GM12878 (cell line): ENCODE results near the gene FPGS. TPM values are rescaled to one million over a fixed set of nuclear protein-coding genes. Genes with fewer than 3 reads are reported as not detected.
A peak's percentile ranks its signal among the peaks of the same experiment; 100 is the strongest.

Source experiments
- ATAC-seq: fragments of 200-7000 bp; cut with Tn5 transposase; 3 replicates; pipeline ENCODE4 v1.9.1; 2020; ENCODE audit warnings: mild to moderate bottlenecking, moderate library complexity
- BruUV-seq: library from RNA; stranded (reverse); fragments of 400-500 nt; replicated peaks from 2 replicates; lab custom pipeline; 2021; lab: Mats Ljungman, UMichigan
- CTCF ChIA-PET: fragments of 300-600 bp; sonication (Branson Sonifier 250); formaldehyde crosslinking; extraction: SDS; loops from one replicate; lab custom pipeline; 2021; ENCODE audit warnings: inconsistent platforms; lab: Yijun Ruan, JAX
- POLR2A ChIA-PET: fragments of 350-600 bp; formaldehyde crosslinking; extraction: SDS; loops from one replicate; lab custom pipeline; 2021; ENCODE audit warnings: inconsistent platforms; lab: Charles Lee
- RAD21 ChIA-PET: fragments of 300-600 bp; sonication (Branson Sonifier 250); formaldehyde crosslinking; loops from one replicate; lab custom pipeline; 2023; ENCODE audit warnings: antibody characterized with exemption; ENCODE audit not compliant: unreplicated experiment; lab: Charles Lee
- SMC1A ChIA-PET: fragments of 300-600 bp; sonication (Branson Sonifier 250); formaldehyde crosslinking; loops from one replicate; lab custom pipeline; 2023; ENCODE audit not compliant: unreplicated experiment, uncharacterized antibody; lab: Charles Lee
- DNase-seq: peaks from one replicate; pipeline ENCODE4 v3.0.0-alpha.2; 2011; ENCODE audit warnings: low read depth, low spot score
- FAIRE-seq: peaks from 3 replicates; lab custom pipeline; 2011; peaks lifted over from hg19 to GRCh38; lab: Jason Lieb, UNC
- H2AFZ ChIP-seq: 2 replicates; pipeline ENCODE4 v1.6.0; 2011; ENCODE audit warnings: low read depth, low read length, control low read depth; ENCODE audit not compliant: control insufficient read depth
- H3K27ac ChIP-seq: 2 replicates; pipeline ENCODE4 v1.5.1; 2011; ENCODE audit warnings: control low read depth; ENCODE audit not compliant: control insufficient read depth, insufficient read depth
- H3K27me3 ChIP-seq, 2 experiments: replicated peaks in 1 of 2; 2 replicates each; pipeline versions ENCODE4 v1.6.0 to v1.6.1; 2011; ENCODE audit warnings: low read length in 1 of 2; ENCODE audit not compliant: control insufficient read depth in 2 of 2, insufficient read depth in 2 of 2
- H3K36me3 ChIP-seq, 2 experiments: 2 replicates each; pipeline ENCODE4 v1.5.1; 2011; ENCODE audit warnings: low read length in 1 of 2; ENCODE audit not compliant: control insufficient read depth in 2 of 2, insufficient read depth in 2 of 2
- H3K4me1 ChIP-seq: 2 replicates; pipeline ENCODE4 v1.6.1; 2011; ENCODE audit warnings: mild to moderate bottlenecking, low read length, moderate library complexity, mixed read lengths; ENCODE audit not compliant: control insufficient read depth, insufficient read depth
- H3K4me2 ChIP-seq: 2 replicates; pipeline ENCODE4 v1.6.0; 2011; ENCODE audit warnings: control low read depth; ENCODE audit not compliant: control insufficient read depth, insufficient read depth
- H3K4me3 ChIP-seq: fragments of 200-600 bp; sonication (generic); 2 replicates; pipeline ENCODE4 v1.5.1; 2016
- H3K79me2 ChIP-seq: 2 replicates; pipeline ENCODE4 v1.6.0; 2011; ENCODE audit warnings: low read length; ENCODE audit not compliant: control insufficient read depth, insufficient read depth
- H3K9ac ChIP-seq: 2 replicates; pipeline ENCODE4 v1.8.0; 2011; ENCODE audit warnings: low read length, control low read depth, mixed read lengths; ENCODE audit not compliant: control insufficient read depth, insufficient read depth
- H3K9me3 ChIP-seq: replicated peaks from 3 replicates; pipeline ENCODE4 v1.5.1; 2011; ENCODE audit warnings: mild to moderate bottlenecking, low read length; ENCODE audit not compliant: control insufficient read depth, insufficient read depth
- H4K20me1 ChIP-seq: 2 replicates; pipeline ENCODE4 v1.6.0; 2011; ENCODE audit not compliant: control insufficient read depth, insufficient read depth
- TAF1 ChIP-seq: IDR thresholded peaks from 2 replicates; pipeline ENCODE4 v1.6.1; 2011; ENCODE audit warnings: mild to moderate bottlenecking, low read depth, low read length, borderline replicate concordance
- WGBS: methylation state at CpG from one replicate; pipeline ENCODE4 v1.1.6; 2016; ENCODE audit warnings: low lambda C conversion rate; ENCODE audit not compliant: insufficient replicate concordance, insufficient coverage; ENCODE audit errors: missing lambda C conversion rate; 5-methylcytosine and 5-hydroxymethylcytosine counted together
- in situ Hi-C: fragments of 300-500 bp; cut with MboI; formaldehyde crosslinking; loops from 9 replicates; pipeline ENCODE4 v1.14.3; 2018; ENCODE audit warnings: mixed read lengths
- intact Hi-C: fragments of 100-400 bp; cut with micrococcal nuclease; formaldehyde crosslinking; loops from one replicate; pipeline ENCODE4 v1.14.2; 2022; ENCODE audit not compliant: unreplicated experiment
- polyA plus RNA-seq, 11 experiments: library from polyadenylated mRNA; depleted of rRNA in 4 of 11; unstranded in 6 of 11; stranded (reverse) in 5 of 11; fragments of >200 nt; fragmentation: Nextera tagmentation in 4 of 11; fragmentation: Illumina TruSeq in 1 of 11; extraction: Ambion mirVana in 4 of 11; extraction: Trizol in 1 of 11; gene quantifications; 1 replicate in 1 of 11; 2 replicates in 10 of 11; pipeline versions ENCODE4 v1.2.1 to v1.2.3, GENCODE V29; 2011 to 2016; ENCODE audit warnings: inconsistent platforms in 2 of 11, missing spikeins in 2 of 11, low read depth in 1 of 11
- total RNA-seq, 4 experiments: library from RNA; depleted of rRNA in 3 of 4; stranded (reverse); fragments of >200 nt in 3 of 4; fragmentation: Illumina TruSeq in 1 of 4; extraction: Trizol in 1 of 4; gene quantifications; 2 replicates each; pipeline versions ENCODE4 v1.2.1 to v1.2.3, GENCODE V29; 2013 to 2021
- TF ChIP-seq, protein P1 (sequence below): fragments of 450-650 bp; conservative IDR thresholded peaks from 2 replicates; pipeline ENCODE4 v1.6.1; 2017; ENCODE audit warnings: mild to moderate bottlenecking, moderate library complexity

Gene FPGS
- total and polyA plus RNA-seq, 10 of the 15 experiments (the other 5 are each of a cell fraction or from before 2014, with no cell fraction given): 1.2 to 127 (median 80.4) TPM

DNA sequence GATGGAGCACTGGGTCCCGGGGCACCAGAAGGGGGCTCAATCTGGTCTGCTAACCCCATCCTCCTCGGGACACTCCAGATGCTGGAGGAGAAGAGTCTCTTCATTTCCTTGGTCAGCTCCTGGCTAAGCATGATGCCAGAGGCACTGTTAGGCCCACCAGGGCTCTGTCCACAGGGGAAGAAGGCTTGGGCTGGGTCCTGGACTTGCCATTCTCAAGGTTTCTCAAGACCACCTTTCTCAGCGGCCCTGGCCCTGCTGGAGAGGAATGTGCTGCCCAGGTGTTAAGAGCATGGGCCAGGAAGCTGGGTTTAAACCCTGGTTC, 32.1 kb upstream of the FPGS start:
- Histone ChIP-seq H3K9me3 (no peaks in the 10 kb centered on the region), H3K27me3 (no peaks in the 10 kb centered on the region), H3K36me3 (peaks cover 5 to 34% of the 10 kb centered on the region in 2 experiments), H2AFZ (no peak overlapping the region), H3K4me2 (peak overlapping the region; percentile 65), H4K20me1 (peaks cover 3% of the 10 kb centered on the region; the same call in 1 of the 2 replicates), H3K79me2 (peaks cover 13% of the 10 kb centered on the region), H3K27ac (peak overlapping the region; percentile 23; the same call in 1 of the 2 replicates), H3K4me1 (peaks cover 24% of the 10 kb centered on the region), H3K4me3 (peak overlapping the region; percentile 79), H3K9ac (peak overlapping the region; percentile 21)
- ATAC-seq (no peak), FAIRE-seq (no peak), DNase-seq (no peak)
- RAD21 ChIA-PET: interaction anchor here (0.6 to 7.6 kb wide), 10 partner anchors 9 to 225 kb away, joined by 3 to 61 read pairs (median 7); partner anchors contain the start of genes CDK9 and TOR2A
- WGBS: 14% methylated on average over 3 of the region's 3 CpGs
- no TSS peak for BruUV-seq
- CTCF ChIA-PET: interaction anchor here (0.9 to 9.2 kb wide), 9 partner anchors 8 to 146 kb away, joined by 3 to 75 read pairs (median 8); partner anchors contain the start of genes CDK9, SH2D3C, ST6GALNAC4 and TOR2A
- POLR2A ChIA-PET: interaction anchor here (0.6 to 3.6 kb wide), 13 partner anchors 9 to 329 kb away, joined by 3 to 42 read pairs (median 6); partner anchors contain the start of genes CDK9, FPGS, ST6GALNAC4 and TOR2A
- in situ Hi-C loops (no loop called here), intact Hi-C loops (no loop called here)
- SMC1A ChIA-PET: interaction anchor here (0.8 to 1.9 kb wide), 7 partner anchors 9 to 151 kb away, joined by 3 to 26 read pairs (median 5); partner anchors contain the start of genes CDK9 and TOR2A
- TF ChIP-seq, protein P1, sequence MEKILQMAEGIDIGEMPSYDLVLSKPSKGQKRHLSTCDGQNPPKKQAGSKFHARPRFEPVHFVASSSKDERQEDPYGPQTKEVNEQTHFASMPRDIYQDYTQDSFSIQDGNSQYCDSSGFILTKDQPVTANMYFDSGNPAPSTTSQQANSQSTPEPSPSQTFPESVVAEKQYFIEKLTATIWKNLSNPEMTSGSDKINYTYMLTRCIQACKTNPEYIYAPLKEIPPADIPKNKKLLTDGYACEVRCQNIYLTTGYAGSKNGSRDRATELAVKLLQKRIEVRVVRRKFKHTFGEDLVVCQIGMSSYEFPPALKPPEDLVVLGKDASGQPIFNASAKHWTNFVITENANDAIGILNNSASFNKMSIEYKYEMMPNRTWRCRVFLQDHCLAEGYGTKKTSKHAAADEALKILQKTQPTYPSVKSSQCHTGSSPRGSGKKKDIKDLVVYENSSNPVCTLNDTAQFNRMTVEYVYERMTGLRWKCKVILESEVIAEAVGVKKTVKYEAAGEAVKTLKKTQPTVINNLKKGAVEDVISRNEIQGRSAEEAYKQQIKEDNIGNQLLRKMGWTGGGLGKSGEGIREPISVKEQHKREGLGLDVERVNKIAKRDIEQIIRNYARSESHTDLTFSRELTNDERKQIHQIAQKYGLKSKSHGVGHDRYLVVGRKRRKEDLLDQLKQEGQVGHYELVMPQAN: no peak
- 0 out of 2 replicates have a peak, but pooled peaks have one; percentile 13 for TF ChIP-seq TAF1
